Measurements from ENCODE around the gene TRIM38.
"Not testable (repeated sequence)": the region's sequence is repeated elsewhere in the genome, so short reads cannot be mapped to it uniquely, and the experiment has no call there.

TRIM38 gene

GRCh38 chr6:26003102-26003694 is 40.6 kb downstream of the TRIM38 start:
- Histone ChIP-seq H3K36me3 (ENCODE audit: control insufficient read depth in 1 of 2, insufficient read depth in 2 of 2, low read length in 2 of 2) (peaks cover 3 to 13% of the 10 kb centered on the region in 2 donors), H3K9ac (ENCODE audit: low read depth in 1 of 2, low read length in 2 of 2) (no peak overlapping the region), H3K4me3 (ENCODE audit: low read depth in 1 of 2, low read length in 2 of 2) (no peak overlapping the region), H3K27ac (ENCODE audit: low read depth, low read length) (no peak overlapping the region), H3K9me3 (ENCODE audit: control insufficient read depth in 1 of 2, low read length in 2 of 2) (no peaks in the 10 kb centered on the region), H3K4me1 (ENCODE audit: control insufficient read depth in 1 of 2, insufficient read depth in 2 of 2, low read length in 2 of 2) (peaks cover 0 to 5% of the 10 kb centered on the region in 2 donors), H3K27me3 (ENCODE audit: control insufficient read depth in 1 of 2, insufficient read depth in 2 of 2, low read length in 2 of 2) (no peaks in the 10 kb centered on the region)

DNA sequence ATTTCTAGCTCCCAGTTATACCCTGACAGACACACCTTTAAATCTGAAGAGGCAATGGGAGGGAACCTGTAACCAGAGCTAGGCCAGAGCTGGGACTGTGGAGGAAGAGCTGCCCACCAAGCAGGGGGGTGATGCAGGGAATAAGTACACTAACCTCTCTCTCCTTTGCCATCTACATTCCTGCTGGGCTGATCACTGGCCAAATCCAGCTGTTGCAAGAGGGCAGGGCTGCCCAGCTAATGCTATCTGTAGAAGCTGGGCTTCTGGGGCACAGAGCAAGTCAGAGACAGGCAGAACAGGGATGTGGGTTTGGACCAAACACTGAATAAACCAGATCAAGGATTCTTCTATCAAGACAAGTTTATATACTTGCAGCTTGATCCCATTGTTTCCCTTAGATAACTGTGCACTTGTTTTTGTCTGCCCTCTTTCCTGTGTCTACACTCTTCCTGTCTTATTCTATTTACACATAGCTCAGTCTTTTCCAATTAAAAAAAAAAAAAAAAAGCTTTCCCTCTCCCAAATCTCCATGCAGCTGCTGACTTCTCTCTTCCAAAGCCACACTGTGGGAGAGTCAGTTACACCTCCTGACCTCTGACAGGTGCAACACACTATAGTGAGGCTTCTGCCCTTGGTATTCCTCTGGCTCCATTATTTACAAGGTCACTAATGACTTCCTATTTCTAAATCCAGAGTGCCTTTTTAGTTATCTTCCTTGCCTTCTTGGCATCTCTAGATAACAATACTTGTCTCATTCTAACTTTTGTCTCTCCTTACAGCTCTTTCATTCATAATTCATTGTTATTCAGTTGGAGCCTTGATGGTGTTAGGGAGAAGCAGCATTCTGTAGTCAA is 43.7 kb downstream of the TRIM38 start:
- Histone ChIP-seq H3K9ac (ENCODE audit: low read depth in 1 of 2, low read length in 2 of 2) (no peak overlapping the region), H3K27ac (ENCODE audit: low read depth, low read length) (no peak overlapping the region), H3K36me3 (ENCODE audit: control insufficient read depth in 1 of 2, insufficient read depth in 2 of 2, low read length in 2 of 2) (no peaks in the 10 kb centered on the region), H3K4me3 (ENCODE audit: low read depth in 1 of 2, low read length in 2 of 2) (no peak overlapping the region), H3K27me3 (ENCODE audit: control insufficient read depth in 1 of 2, insufficient read depth in 2 of 2, low read length in 2 of 2) (no peaks in the 10 kb centered on the region), H3K4me1 (ENCODE audit: control insufficient read depth in 1 of 2, insufficient read depth in 2 of 2, low read length in 2 of 2) (peaks cover 0 to 5% of the 10 kb centered on the region in 2 donors), H3K9me3 (ENCODE audit: control insufficient read depth in 1 of 2, low read length in 2 of 2) (no peaks in the 10 kb centered on the region)

DNA sequence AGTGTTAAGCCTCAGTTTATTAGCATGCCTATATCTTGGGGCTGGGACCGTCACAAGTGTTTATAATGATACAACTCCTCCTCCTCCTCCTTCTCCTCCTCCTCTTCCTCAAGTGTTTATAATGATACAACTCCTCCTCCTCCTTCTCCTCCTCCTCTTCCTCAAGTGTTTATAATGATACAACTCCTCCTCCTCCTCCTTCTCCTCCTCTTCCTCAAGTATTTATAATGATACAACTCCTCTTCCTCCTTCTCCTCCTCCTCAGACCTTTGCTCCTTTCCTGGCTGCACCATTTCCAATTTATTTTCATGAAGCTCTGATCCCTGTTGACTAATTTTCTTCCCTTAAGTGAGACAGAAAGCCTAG is 44.3 kb downstream of the TRIM38 start:
- H3K4me1 ChIP-seq (ENCODE audit: control insufficient read depth in 1 of 2, insufficient read depth in 2 of 2, low read length in 2 of 2); H3K4me3 ChIP-seq (ENCODE audit: low read depth in 1 of 2, low read length in 2 of 2); H3K27ac ChIP-seq (ENCODE audit: low read depth, low read length); H3K27me3 ChIP-seq (ENCODE audit: control insufficient read depth in 1 of 2, insufficient read depth in 2 of 2, low read length in 2 of 2); H3K9ac ChIP-seq (ENCODE audit: low read depth in 1 of 2, low read length in 2 of 2); H3K9me3 ChIP-seq (ENCODE audit: control insufficient read depth in 1 of 2, low read length in 2 of 2); H3K36me3 ChIP-seq (ENCODE audit: control insufficient read depth in 1 of 2, insufficient read depth in 2 of 2, low read length in 2 of 2): not testable (repeated sequence)

DNA sequence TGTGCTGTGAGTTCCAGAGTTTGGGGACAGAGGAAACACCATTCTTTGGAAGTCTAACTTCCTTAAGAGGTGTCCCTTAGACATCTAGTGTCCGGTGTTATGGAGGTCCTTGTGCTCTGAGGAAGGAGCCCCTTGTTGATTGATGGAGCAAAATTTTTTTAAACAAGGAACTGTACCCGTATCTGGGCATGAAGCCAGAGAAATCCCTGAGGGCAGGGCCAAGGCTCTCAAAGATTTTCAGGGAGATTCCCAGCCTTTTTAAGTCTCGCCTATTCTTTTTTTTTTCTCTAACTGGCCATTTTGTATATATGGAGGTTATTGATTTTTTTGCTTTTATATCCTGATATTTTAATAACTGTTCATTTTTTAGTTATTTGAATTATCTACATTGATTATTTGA is 45.9 kb downstream of the TRIM38 start:
- H3K9me3 ChIP-seq (ENCODE audit: control insufficient read depth in 1 of 2, low read length in 2 of 2): no peaks in the 10 kb centered on the region
- H3K4me3 ChIP-seq (ENCODE audit: low read depth in 1 of 2, low read length in 2 of 2): no peak overlapping the region
- H3K36me3 ChIP-seq (ENCODE audit: control insufficient read depth in 1 of 2, insufficient read depth in 2 of 2, low read length in 2 of 2): no peaks in the 10 kb centered on the region
- no peaks in the 10 kb centered on the region for H3K27me3 ChIP-seq (ENCODE audit: control insufficient read depth in 1 of 2, insufficient read depth in 2 of 2, low read length in 2 of 2)
- peaks cover 0 to 5% of the 10 kb centered on the region in 2 donors for H3K4me1 ChIP-seq (ENCODE audit: control insufficient read depth in 1 of 2, insufficient read depth in 2 of 2, low read length in 2 of 2)
- H3K27ac ChIP-seq (ENCODE audit: low read depth, low read length): no peak overlapping the region
- H3K9ac ChIP-seq (ENCODE audit: low read depth in 1 of 2, low read length in 2 of 2): no peak overlapping the region

- H3K4me1 ChIP-seq (ENCODE audit: control insufficient read depth in 1 of 2, insufficient read depth in 2 of 2, low read length in 2 of 2): peaks cover 0 to 5% of the 10 kb centered on the region in 2 donors
- H3K27me3 ChIP-seq (ENCODE audit: control insufficient read depth in 1 of 2, insufficient read depth in 2 of 2, low read length in 2 of 2): no peaks in the 10 kb centered on the region
- H3K9me3 ChIP-seq (ENCODE audit: control insufficient read depth in 1 of 2, low read length in 2 of 2): no peaks in the 10 kb centered on the region
- no peak overlapping the region for H3K4me3 ChIP-seq (ENCODE audit: low read depth in 1 of 2, low read length in 2 of 2)
- no peak overlapping the region for H3K27ac ChIP-seq (ENCODE audit: low read depth, low read length)
- H3K36me3 ChIP-seq (ENCODE audit: control insufficient read depth in 1 of 2, insufficient read depth in 2 of 2, low read length in 2 of 2): no peaks in the 10 kb centered on the region
- H3K9ac ChIP-seq (ENCODE audit: low read depth in 1 of 2, low read length in 2 of 2): no peak overlapping the region
Observed at GRCh38 chr6:26009817-26010216, 47.2 kb downstream of the TRIM38 start.

DNA sequence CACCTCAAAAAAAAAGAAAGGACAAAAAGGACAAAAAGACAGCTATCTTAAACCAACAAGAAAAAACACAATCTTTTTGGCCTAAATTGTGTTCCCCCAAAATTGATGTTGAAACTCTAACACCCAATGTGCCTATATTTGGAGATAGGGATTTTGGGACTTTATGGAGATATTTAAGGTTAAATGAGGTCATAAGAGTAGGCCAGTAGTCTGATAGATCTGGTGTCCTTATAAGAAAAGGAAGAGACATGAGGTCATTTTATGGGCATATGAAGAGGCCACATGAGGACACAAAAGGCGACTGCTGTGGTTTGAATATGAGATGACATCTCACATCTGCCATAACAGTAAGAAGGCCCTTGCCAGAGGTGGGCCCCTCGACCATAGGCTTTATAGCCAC is 49.5 kb downstream of the TRIM38 start:
- Histone ChIP-seq H3K4me3 (ENCODE audit: low read depth in 1 of 2, low read length in 2 of 2) (no peak overlapping the region), H3K27me3 (ENCODE audit: control insufficient read depth in 1 of 2, insufficient read depth in 2 of 2, low read length in 2 of 2) (no peaks in the 10 kb centered on the region), H3K9ac (ENCODE audit: low read depth in 1 of 2, low read length in 2 of 2) (no peak overlapping the region), H3K27ac (ENCODE audit: low read depth, low read length) (no peak overlapping the region), H3K36me3 (ENCODE audit: control insufficient read depth in 1 of 2, insufficient read depth in 2 of 2, low read length in 2 of 2) (no peaks in the 10 kb centered on the region), H3K9me3 (ENCODE audit: control insufficient read depth in 1 of 2, low read length in 2 of 2) (no peaks in the 10 kb centered on the region), H3K4me1 (ENCODE audit: control insufficient read depth in 1 of 2, insufficient read depth in 2 of 2, low read length in 2 of 2) (peaks cover 0 to 2% of the 10 kb centered on the region in 2 donors)

GRCh38 chr6:26014386-26014785 is 51.8 kb downstream of the TRIM38 start:
- H3K4me3 ChIP-seq (ENCODE audit: low read depth in 1 of 2, low read length in 2 of 2); H3K27me3 ChIP-seq (ENCODE audit: control insufficient read depth in 1 of 2, insufficient read depth in 2 of 2, low read length in 2 of 2); H3K36me3 ChIP-seq (ENCODE audit: control insufficient read depth in 1 of 2, insufficient read depth in 2 of 2, low read length in 2 of 2); H3K27ac ChIP-seq (ENCODE audit: low read depth, low read length); H3K9ac ChIP-seq (ENCODE audit: low read depth in 1 of 2, low read length in 2 of 2); H3K4me1 ChIP-seq (ENCODE audit: control insufficient read depth in 1 of 2, insufficient read depth in 2 of 2, low read length in 2 of 2); H3K9me3 ChIP-seq (ENCODE audit: control insufficient read depth in 1 of 2, low read length in 2 of 2): not testable (repeated sequence)

DNA sequence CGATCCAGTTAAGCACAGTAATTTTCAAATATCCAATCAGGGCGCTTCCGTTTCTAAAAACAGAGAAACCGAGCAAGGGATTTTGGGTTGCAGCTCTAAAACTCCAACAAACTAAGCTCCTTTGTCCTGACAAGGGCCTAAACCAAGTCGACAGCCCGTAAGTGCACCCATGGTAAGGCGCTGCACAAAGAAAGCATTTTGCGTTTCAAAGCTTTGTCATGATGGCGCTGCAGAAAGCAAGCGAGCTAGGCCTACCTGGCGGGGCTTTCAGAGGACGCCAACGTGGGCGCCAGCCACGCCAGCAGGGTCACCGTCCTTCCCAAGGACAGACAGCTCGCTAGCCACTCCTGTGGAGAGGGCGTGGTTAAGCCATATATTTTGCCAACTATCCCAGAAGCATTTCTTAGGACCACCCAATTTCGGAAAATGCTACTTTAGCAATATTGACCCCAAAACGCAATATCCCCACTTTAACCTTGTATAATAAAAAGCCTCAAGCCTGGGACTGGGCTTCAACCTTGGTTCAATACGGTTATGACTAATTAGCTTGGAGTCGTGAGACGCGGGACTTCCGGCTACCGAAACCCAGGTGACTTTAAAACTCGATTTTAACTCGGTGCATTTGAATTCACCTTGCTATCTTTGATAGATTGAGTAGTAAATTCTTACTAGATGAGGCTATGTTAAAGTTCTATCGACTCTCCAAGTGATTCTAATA is 53.8 kb downstream of the TRIM38 start:
- Histone ChIP-seq H3K27me3 (ENCODE audit: control insufficient read depth in 1 of 2, insufficient read depth in 2 of 2, low read length in 2 of 2) (no peaks in the 10 kb centered on the region), H3K4me1 (ENCODE audit: control insufficient read depth in 1 of 2, insufficient read depth in 2 of 2, low read length in 2 of 2) (no peaks in the 10 kb centered on the region), H3K4me3 (ENCODE audit: low read depth in 1 of 2, low read length in 2 of 2) (no peak overlapping the region), H3K9me3 (ENCODE audit: control insufficient read depth in 1 of 2, low read length in 2 of 2) (no peaks in the 10 kb centered on the region), H3K27ac (ENCODE audit: low read depth, low read length) (no peak overlapping the region), H3K9ac (ENCODE audit: low read depth in 1 of 2, low read length in 2 of 2) (no peak overlapping the region), H3K36me3 (ENCODE audit: control insufficient read depth in 1 of 2, insufficient read depth in 2 of 2, low read length in 2 of 2) (no peaks in the 10 kb centered on the region)

GRCh38 chr6:26016963-26017631 is 54.5 kb downstream of the TRIM38 start:
- H3K4me1 ChIP-seq (ENCODE audit: control insufficient read depth in 1 of 2, insufficient read depth in 2 of 2, low read length in 2 of 2): peaks cover under 1 to 5% of the 10 kb centered on the region in 2 donors
- no peaks in the 10 kb centered on the region for H3K36me3 ChIP-seq (ENCODE audit: control insufficient read depth in 1 of 2, insufficient read depth in 2 of 2, low read length in 2 of 2)
- peak overlapping the region in 1 of 2 donors; percentile 8 for H3K9ac ChIP-seq (ENCODE audit: low read depth in 1 of 2, low read length in 2 of 2)
- no peak overlapping the region for H3K27ac ChIP-seq (ENCODE audit: low read depth, low read length)
- H3K27me3 ChIP-seq (ENCODE audit: control insufficient read depth in 1 of 2, insufficient read depth in 2 of 2, low read length in 2 of 2): no peaks in the 10 kb centered on the region
- H3K9me3 ChIP-seq (ENCODE audit: control insufficient read depth in 1 of 2, low read length in 2 of 2): no peaks in the 10 kb centered on the region
- peak overlapping the region; percentile 45 to 48 for H3K4me3 ChIP-seq (ENCODE audit: low read depth in 1 of 2, low read length in 2 of 2)

- no peaks in the 10 kb centered on the region for H3K36me3 ChIP-seq (ENCODE audit: control insufficient read depth in 1 of 2, insufficient read depth in 2 of 2, low read length in 2 of 2)
- H3K4me1 ChIP-seq (ENCODE audit: control insufficient read depth in 1 of 2, insufficient read depth in 2 of 2, low read length in 2 of 2): peaks cover 5% of the 10 kb centered on the region in 2 donors
- H3K27me3 ChIP-seq (ENCODE audit: control insufficient read depth in 1 of 2, insufficient read depth in 2 of 2, low read length in 2 of 2): no peaks in the 10 kb centered on the region
- H3K27ac ChIP-seq (ENCODE audit: low read depth, low read length): no peak overlapping the region
- no peak overlapping the region for H3K9ac ChIP-seq (ENCODE audit: low read depth in 1 of 2, low read length in 2 of 2)
- no peaks in the 10 kb centered on the region for H3K9me3 ChIP-seq (ENCODE audit: control insufficient read depth in 1 of 2, low read length in 2 of 2)
- H3K4me3 ChIP-seq (ENCODE audit: low read depth in 1 of 2, low read length in 2 of 2): peak overlapping the region; percentile 45 to 48
Observed at GRCh38 chr6:26017632-26017966, 55.0 kb downstream of the TRIM38 start.
